OCI-LY1 (cell line): ENCODE results near the gene NBEA.

Experiments
- H2AFZ ChIP-seq: fragments of 200-600 bp; sonication (generic), shearing (Covaris generic); 2 replicates; pipeline ENCODE4 v1.6.0; 2014; ENCODE audit warnings: antibody characterized with exemption, mild to moderate bottlenecking, low read length
- H3F3A ChIP-seq: fragments of 200-600 bp; sonication (generic), shearing (Covaris generic); 2 replicates; pipeline ENCODE4 v1.6.0; 2014; ENCODE audit warnings: mild to moderate bottlenecking, antibody characterized with exemption, low read length, moderate library complexity; ENCODE audit not compliant: insufficient read depth
- H3K27ac ChIP-seq: fragments of 200-600 bp; sonication (generic); 2 replicates; pipeline ENCODE4 v1.5.1; 2014; ENCODE audit warnings: low read length, mixed run types, mild to moderate bottlenecking, low read depth; ENCODE audit not compliant: poor library complexity, severe bottlenecking
- H3K27me3 ChIP-seq: fragments of 200-600 bp; sonication (generic); 2 replicates; pipeline ENCODE4 v1.6.0; 2014; ENCODE audit warnings: antibody characterized with exemption, mild to moderate bottlenecking, low read length, moderate library complexity; ENCODE audit not compliant: insufficient read depth
- H3K36me3 ChIP-seq: fragments of 200-600 bp; sonication (generic); 2 replicates; pipeline ENCODE4 v1.6.1; 2014; ENCODE audit warnings: mild to moderate bottlenecking, antibody characterized with exemption, low read length, moderate library complexity, mixed read lengths; ENCODE audit not compliant: insufficient read depth
- H3K4me1 ChIP-seq: fragments of 200-600 bp; sonication (generic); 2 replicates; pipeline ENCODE4 v1.5.1; 2014; ENCODE audit warnings: mild to moderate bottlenecking, low read length, moderate library complexity; ENCODE audit not compliant: insufficient read depth, severe bottlenecking
- H3K4me2 ChIP-seq: fragments of 200-600 bp; sonication (generic), shearing (Covaris generic); 2 replicates; pipeline ENCODE4 v1.6.1; 2014; ENCODE audit warnings: low read length
- H3K4me3 ChIP-seq: fragments of 200-600 bp; sonication (generic); 2 replicates; pipeline ENCODE4 v1.5.1; 2014; ENCODE audit warnings: low read length, low read depth, mild to moderate bottlenecking, mixed read lengths; ENCODE audit not compliant: poor library complexity, severe bottlenecking
- H3K79me2 ChIP-seq: fragments of 200-600 bp; shearing (Covaris generic); 2 replicates; pipeline ENCODE4 v1.6.1; 2016; ENCODE audit warnings: mixed run types, low read length, mixed read lengths; ENCODE audit not compliant: insufficient read depth
- H3K9ac ChIP-seq: fragments of 200-600 bp; sonication (generic), shearing (Covaris generic); 2 replicates; pipeline ENCODE4 v1.6.1; 2014; ENCODE audit warnings: mild to moderate bottlenecking, low read length, mixed read lengths
- H3K9me2 ChIP-seq: fragments of 200-600 bp; sonication (generic), shearing (Covaris generic); 2 replicates; pipeline ENCODE4 v1.6.1; 2014; ENCODE audit warnings: low read depth, mild to moderate bottlenecking, low read length, mixed read lengths
- H3K9me3 ChIP-seq: fragments of 200-600 bp; shearing (Covaris generic); 2 replicates; pipeline ENCODE4 v1.6.1; 2014; ENCODE audit warnings: low read length, mixed read lengths
- H4K20me1 ChIP-seq: fragments of 200-600 bp; sonication (generic), shearing (Covaris generic); 2 replicates; pipeline ENCODE4 v1.6.0; 2016; ENCODE audit warnings: mild to moderate bottlenecking, low read length; ENCODE audit not compliant: insufficient read depth
- EZH2 ChIP-seq: fragments of 200-600 bp; sonication (generic), shearing (Covaris generic); IDR thresholded peaks from 2 replicates; pipeline ENCODE4 v1.8.0; 2017; ENCODE audit warnings: borderline replicate concordance, mixed run types, mild to moderate bottlenecking, antibody characterized with exemption, low read length, moderate library complexity, mixed read lengths
- TF ChIP-seq, protein P1 (sequence below): fragments of 200-600 bp; sonication (generic), shearing (Covaris generic); IDR thresholded peaks from 2 replicates; pipeline ENCODE4 v1.5.1; 2017; ENCODE audit warnings: mild to moderate bottlenecking, antibody characterized with exemption, low read length, moderate library complexity, mixed read lengths

The NBEA gene

DNA sequence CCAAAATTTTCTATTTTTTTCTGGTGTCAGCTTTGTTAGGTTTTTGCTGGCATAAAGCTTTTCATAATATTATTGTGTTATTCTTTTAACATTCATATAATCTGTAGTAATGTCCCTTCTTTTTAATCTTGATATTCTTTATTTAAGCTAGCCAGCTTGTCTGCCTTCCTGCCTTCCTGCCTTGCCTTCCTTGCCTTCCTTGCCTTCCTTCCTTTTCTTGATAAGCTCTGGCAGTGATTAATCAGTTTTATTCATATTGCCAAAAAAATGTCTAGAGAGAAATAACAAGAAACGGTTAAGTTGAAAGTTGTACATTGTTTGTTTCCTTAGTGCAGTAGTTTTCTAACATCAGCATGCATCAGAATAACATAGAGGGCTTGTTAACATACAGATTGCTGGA lies 277.0 kb downstream of the NBEA start:
- no peak overlapping the region for H3K4me2 ChIP-seq
- no peak overlapping the region for H3K27ac ChIP-seq
- H3K36me3 ChIP-seq: no peaks in the 10 kb centered on the region
- no peaks in the 10 kb centered on the region for H3K9me3 ChIP-seq
- H4K20me1 ChIP-seq: no peaks in the 10 kb centered on the region
- H3K4me3 ChIP-seq: no peak overlapping the region
- H3K9ac ChIP-seq: no peak overlapping the region
- H3F3A ChIP-seq: no peaks in the 10 kb centered on the region
- no peaks in the 10 kb centered on the region for H3K4me1 ChIP-seq
- H3K79me2 ChIP-seq: no peaks in the 10 kb centered on the region
- H3K27me3 ChIP-seq: no peaks in the 10 kb centered on the region
- no peak for TF ChIP-seq EZH2
- TF ChIP-seq, protein P1, sequence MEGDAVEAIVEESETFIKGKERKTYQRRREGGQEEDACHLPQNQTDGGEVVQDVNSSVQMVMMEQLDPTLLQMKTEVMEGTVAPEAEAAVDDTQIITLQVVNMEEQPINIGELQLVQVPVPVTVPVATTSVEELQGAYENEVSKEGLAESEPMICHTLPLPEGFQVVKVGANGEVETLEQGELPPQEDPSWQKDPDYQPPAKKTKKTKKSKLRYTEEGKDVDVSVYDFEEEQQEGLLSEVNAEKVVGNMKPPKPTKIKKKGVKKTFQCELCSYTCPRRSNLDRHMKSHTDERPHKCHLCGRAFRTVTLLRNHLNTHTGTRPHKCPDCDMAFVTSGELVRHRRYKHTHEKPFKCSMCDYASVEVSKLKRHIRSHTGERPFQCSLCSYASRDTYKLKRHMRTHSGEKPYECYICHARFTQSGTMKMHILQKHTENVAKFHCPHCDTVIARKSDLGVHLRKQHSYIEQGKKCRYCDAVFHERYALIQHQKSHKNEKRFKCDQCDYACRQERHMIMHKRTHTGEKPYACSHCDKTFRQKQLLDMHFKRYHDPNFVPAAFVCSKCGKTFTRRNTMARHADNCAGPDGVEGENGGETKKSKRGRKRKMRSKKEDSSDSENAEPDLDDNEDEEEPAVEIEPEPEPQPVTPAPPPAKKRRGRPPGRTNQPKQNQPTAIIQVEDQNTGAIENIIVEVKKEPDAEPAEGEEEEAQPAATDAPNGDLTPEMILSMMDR: no peak
- H3K9me2 ChIP-seq: no peaks in the 10 kb centered on the region
- no peak overlapping the region for H2AFZ ChIP-seq

DNA sequence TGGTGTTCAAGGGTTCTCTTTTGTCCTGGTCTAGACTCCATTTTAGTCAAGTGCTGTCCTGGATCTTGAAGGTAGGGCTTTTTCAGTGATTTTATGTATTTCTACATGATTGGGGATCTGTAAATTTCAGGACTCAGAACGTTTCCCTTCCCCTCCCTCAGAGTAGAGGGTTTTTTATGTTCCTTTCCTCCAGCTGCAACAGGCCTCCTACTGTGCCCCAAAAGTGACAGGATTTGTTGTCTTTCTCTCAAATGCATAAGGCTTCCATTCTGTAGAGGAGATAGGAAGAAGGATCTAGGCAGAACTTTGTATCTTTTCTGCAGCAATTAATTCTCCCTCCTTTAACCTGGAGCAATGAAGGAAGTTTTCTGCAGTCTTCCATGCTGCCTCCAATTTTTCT lies 283.1 kb downstream of the NBEA start:
- Histone ChIP-seq H3K27ac (no peak overlapping the region), H3K4me1 (no peaks in the 10 kb centered on the region), H3K79me2 (no peaks in the 10 kb centered on the region), H3K9ac (no peak overlapping the region), H3K4me3 (no peak overlapping the region), H3K4me2 (no peak overlapping the region), H3F3A (no peaks in the 10 kb centered on the region), H3K9me2 (no peaks in the 10 kb centered on the region), H4K20me1 (no peaks in the 10 kb centered on the region), H3K9me3 (no peaks in the 10 kb centered on the region), H2AFZ (no peak overlapping the region), H3K27me3 (no peaks in the 10 kb centered on the region), H3K36me3 (no peaks in the 10 kb centered on the region)
- TF ChIP-seq, protein P1: no peak
- TF ChIP-seq EZH2: no peak

DNA sequence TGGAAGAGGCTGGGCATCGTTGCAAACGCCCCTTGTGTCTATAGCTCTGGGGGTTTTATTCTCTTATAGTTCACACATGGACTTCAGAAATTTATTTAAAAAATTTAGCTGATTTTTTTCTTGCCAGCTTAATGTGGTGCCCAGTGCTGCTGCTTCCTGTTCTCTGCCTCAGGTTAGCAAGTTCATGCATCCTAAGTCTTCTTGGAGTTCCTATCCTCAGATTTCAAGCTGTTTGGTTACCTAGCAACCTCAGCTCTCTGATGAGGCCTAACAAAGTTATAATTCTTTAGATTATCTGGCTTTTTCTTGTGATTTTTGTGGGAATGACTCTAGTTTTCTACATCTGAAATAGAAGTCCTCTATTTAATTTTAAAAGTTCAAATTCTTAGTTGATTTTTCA lies 283.5 kb downstream of the NBEA start:
- no peaks in the 10 kb centered on the region for H3K27me3 ChIP-seq
- H3K9me2 ChIP-seq: no peaks in the 10 kb centered on the region
- no peaks in the 10 kb centered on the region for H3F3A ChIP-seq
- no peaks in the 10 kb centered on the region for H3K9me3 ChIP-seq
- no peak overlapping the region for H3K4me3 ChIP-seq
- no peak for TF ChIP-seq EZH2
- TF ChIP-seq, protein P1: no peak
- H3K4me2 ChIP-seq: no peak overlapping the region
- no peaks in the 10 kb centered on the region for H3K79me2 ChIP-seq
- no peaks in the 10 kb centered on the region for H3K36me3 ChIP-seq
- H3K27ac ChIP-seq: no peak overlapping the region
- H4K20me1 ChIP-seq: no peaks in the 10 kb centered on the region
- H3K9ac ChIP-seq: no peak overlapping the region
- no peak overlapping the region for H2AFZ ChIP-seq
- H3K4me1 ChIP-seq: no peaks in the 10 kb centered on the region
